AG04449 (cell line): ENCODE data around the gene DIMT1.

Experiments
- CTCF ChIA-PET: fragments of 350-600 bp; formaldehyde crosslinking; extraction: SDS; loops from one replicate; lab custom pipeline; 2021; ENCODE audit warnings: antibody characterized with exemption; lab: Yijun Ruan, JAX
- POLR2A ChIA-PET: fragments of 400-600, 350-600 bp; formaldehyde crosslinking; extraction: SDS; loops from one replicate; lab custom pipeline; 2020; ENCODE audit warnings: antibody characterized with exemption, inconsistent platforms; lab: Yijun Ruan, JAX
- DNase-seq: peaks from one replicate; pipeline ENCODE4 v3.0.0-alpha.2; 2010; ENCODE audit warnings: low read depth, low spot score
- H3K4me3 ChIP-seq: 2 replicates; pipeline ENCODE4 v1.5.1; 2011; ENCODE audit warnings: low read depth, mild to moderate bottlenecking, control low read depth, low read length
- TF ChIP-seq, protein P1 (sequence below): IDR thresholded peaks from one replicate; pipeline ENCODE4 v1.5.1; 2011; ENCODE audit warnings: mild to moderate bottlenecking, moderate library complexity, low read length, control low read depth, inconsistent platforms; ENCODE audit not compliant: insufficient read depth; ENCODE audit errors: missing control alignments

DIMT1 gene

DNA sequence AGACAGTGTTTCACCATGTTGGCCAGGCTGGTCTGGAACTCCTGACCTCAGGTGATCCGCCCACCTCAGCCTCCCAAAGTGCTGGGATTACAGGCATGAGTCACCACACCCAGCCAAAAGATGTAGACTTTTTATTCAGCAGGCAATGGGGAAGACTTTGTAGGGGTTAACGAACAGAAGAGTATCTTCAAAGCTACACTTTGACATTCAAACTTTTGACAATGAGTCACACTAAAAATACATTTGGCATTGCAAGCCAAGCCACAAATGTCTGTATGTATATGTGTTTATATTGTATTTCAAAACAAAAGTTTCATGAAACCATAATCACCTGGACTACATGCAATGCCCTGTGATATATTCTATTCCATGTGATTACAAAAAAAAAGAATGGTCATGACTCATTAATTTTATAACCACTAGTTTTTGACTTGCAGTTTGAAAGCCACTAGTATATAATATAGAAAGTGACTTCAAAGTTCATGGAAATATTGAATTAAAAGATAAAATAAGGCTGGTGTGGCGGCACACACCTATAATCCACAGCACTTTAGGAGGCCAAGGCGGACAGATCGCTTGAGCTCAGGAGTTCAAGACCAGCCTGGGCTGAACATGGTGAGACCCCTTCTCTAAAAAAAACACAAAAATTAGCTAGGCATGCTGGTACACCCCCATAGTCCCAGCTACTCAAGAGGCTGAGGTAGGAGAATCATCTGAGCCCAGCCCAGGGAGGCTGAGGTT lies 8.3 kb downstream of the DIMT1 start:
- H3K4me3 ChIP-seq, result no peak overlapping the region
- CTCF ChIA-PET, result interaction anchor here (0.9 kb wide), 1 partner anchor 41 kb away, joined by 3 read pairs; no protein-coding TSS in a partner anchor
- POLR2A ChIA-PET, result no interaction called here

DNA sequence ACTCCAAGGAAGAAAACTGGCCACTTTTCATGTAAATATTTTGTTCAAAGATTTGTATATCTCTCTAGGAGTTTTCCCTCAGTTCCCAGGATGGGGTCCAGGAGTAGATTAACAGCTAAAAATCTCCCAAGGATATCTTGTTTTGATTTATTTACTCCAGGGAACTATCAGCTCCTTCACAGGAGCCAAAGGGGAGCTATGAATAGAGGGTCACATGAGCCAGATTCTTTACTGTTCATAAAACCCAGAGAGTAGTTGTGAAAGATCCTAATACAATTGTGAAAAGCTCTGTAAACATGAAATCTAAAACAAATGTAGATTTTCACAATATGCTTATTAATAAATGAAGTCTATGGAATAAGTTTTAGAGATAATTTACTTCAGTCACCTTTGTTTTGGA lies 16.9 kb downstream of the DIMT1 start:
- DNase-seq, result no peak
- CTCF ChIA-PET, result interaction anchor here (2.1 kb wide), 1 partner anchor 34 kb away, joined by 5 read pairs; no protein-coding TSS in a partner anchor
- H3K4me3 ChIP-seq, result no peak overlapping the region
- POLR2A ChIA-PET, result interaction anchor here (0.8 kb wide), 1 partner anchor 17 kb away, joined by 3 read pairs; the partner anchor contains the start of gene DIMT1
- TF ChIP-seq, protein P1, sequence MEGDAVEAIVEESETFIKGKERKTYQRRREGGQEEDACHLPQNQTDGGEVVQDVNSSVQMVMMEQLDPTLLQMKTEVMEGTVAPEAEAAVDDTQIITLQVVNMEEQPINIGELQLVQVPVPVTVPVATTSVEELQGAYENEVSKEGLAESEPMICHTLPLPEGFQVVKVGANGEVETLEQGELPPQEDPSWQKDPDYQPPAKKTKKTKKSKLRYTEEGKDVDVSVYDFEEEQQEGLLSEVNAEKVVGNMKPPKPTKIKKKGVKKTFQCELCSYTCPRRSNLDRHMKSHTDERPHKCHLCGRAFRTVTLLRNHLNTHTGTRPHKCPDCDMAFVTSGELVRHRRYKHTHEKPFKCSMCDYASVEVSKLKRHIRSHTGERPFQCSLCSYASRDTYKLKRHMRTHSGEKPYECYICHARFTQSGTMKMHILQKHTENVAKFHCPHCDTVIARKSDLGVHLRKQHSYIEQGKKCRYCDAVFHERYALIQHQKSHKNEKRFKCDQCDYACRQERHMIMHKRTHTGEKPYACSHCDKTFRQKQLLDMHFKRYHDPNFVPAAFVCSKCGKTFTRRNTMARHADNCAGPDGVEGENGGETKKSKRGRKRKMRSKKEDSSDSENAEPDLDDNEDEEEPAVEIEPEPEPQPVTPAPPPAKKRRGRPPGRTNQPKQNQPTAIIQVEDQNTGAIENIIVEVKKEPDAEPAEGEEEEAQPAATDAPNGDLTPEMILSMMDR, result no peak

More for the DNA sequence above, 8.3 kb downstream of the DIMT1 start:
- no peak for DNase-seq
- TF ChIP-seq, protein P1, result no peak

DNA sequence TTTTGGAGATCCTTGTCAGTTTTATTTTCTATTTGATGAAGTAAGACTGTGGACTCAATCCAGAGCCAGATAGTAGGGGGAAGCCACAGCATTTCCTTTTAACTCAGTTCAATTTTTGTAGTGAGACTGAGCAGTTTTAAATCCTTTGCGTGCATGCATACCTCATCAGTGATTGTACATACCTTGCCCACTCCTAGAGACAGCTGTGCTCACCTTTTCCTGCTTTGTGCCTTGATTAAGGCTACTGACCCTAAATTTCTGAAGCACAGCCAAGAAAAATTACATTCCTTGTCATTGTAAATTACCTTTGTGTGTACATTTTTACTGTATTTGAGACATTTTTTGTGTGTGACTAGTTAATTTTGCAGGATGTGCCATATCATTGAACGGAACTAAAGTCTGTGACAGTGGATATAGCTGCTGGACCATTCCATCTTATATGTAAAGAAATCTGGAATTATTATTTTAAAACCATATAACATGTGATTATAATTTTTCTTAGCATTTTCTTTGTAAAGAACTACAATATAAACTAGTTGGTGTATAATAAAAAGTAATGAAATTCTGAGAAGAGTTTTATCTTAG lies 17.8 kb downstream of the DIMT1 start:
- no peak for DNase-seq
- CTCF ChIA-PET, result no interaction called here
- H3K4me3 ChIP-seq, result no peak overlapping the region
- TF ChIP-seq, protein P1, result no peak
- POLR2A ChIA-PET, result interaction anchor here (1.3 kb wide), 1 partner anchor 18 kb away, joined by 3 read pairs; the partner anchor contains the start of gene DIMT1

DNA sequence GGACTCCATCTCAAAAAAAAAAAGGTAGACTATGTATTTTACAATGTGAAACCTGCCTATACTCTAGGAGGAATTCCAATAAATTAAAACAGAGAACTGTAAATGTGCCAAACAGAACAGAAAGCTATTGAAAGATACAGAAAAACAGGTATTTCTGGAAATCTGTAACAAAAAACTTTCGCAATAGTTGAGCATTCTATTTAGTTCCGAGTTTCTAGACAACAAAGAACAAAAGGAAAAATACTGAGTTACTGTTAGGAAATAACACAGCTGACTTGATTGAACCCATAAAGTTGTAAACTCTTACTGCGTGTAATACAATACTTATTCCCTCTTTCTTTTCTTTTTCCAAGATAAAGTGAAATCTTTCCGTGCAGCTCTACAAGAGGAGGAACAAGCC lies 18.6 kb downstream of the DIMT1 start:
- DNase-seq, result no peak
- TF ChIP-seq, protein P1, result no peak
- ChIA-PET CTCF (interaction anchor here (0.6 to 0.8 kb wide), 2 partner anchors 17 to 31 kb away, joined by 3 read pairs; no protein-coding TSS in a partner anchor), POLR2A (interaction anchor here (0.6 to 1.3 kb wide), 2 partner anchors 10 to 18 kb away, joined by 3 read pairs; partner anchors contain the start of gene DIMT1)
- no peak overlapping the region for H3K4me3 ChIP-seq

DNA sequence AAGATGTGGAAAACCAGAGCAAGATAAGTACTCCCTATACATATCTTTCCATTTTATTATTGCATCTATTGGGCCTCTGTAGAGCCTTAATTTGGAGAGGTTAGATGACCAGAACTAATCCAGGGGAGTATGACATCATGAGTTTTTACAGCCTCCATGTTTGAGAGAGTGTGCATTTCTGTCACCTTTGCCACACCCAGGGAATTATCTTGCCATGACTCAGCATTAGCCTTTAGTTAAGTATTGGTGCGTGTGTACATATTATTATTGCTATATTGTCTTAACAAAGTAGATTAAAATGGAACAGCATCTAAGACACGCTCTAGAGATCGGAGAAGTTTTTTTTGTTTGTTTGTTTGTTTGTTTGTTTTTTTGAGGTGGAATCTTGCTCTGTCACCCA lies 27.6 kb downstream of the DIMT1 start:
- TF ChIP-seq, protein P1, result no peak
- POLR2A ChIA-PET, result no interaction called here
- DNase-seq, result no peak

DNA sequence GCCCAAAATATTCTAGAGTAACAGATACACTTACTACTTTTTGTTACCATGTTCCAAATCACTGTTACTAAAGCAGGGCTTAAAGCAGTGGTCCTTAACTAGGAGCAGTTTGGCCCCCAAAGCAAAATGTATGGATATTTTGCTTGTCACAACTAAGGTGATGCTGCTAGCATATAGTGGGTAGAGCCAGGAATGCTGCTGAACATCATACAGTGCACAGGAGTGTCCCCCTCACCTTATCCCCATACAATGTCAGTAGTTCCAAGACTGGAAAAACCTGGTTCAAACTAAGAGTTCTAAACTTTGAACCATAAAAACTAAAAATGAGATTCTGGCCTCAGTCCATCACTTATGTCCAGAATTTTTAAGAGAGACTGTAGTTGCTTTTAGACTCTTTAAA lies 28.1 kb downstream of the DIMT1 start:
- ChIA-PET CTCF (no interaction called here), POLR2A (no interaction called here)
- TF ChIP-seq, protein P1, result no peak
- no peak for DNase-seq
- H3K4me3 ChIP-seq, result no peak overlapping the region

More for the DNA sequence above, 27.6 kb downstream of the DIMT1 start:
- no peak overlapping the region for H3K4me3 ChIP-seq
- CTCF ChIA-PET, result no interaction called here
